ENCODE data around the gene PHLPP1. TPM values are rescaled to one million over a fixed set of nuclear protein-coding genes. Genes with fewer than 3 reads are reported as not detected.

The PHLPP1 gene
- total RNA-seq, 1 experiment from 2014 or later = 39.9 TPM

DNA sequence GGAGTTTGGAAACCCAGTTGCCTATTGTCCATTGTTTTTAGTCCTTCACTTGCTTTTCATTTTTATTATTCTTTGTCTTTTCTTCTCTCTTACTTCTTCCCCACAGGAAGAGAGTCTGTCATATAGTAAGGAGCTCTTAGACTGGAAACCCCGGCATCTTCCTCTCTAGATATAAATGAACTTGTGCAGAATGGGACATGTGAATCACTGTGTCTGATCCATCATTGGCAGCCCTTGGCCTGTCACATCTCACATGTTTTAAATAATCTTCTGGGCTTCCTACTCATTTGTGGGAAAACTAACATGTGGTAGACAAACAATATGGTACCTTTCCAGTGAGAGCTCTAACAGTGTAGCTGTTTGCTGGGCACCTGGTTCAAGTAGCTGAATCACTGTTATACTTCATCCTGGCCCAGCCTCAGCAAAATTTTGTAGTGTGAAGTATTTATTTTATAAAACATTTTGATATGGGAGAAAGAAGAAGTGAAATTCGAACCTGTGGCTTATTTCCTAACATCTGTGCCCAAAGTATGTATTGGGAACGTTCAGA lies 112.8 kb downstream of the PHLPP1 start:
- H2AFZ ChIP-seq (ENCODE audit: low read length) = no peak overlapping the region
- H4K5ac ChIP-seq (ENCODE audit: insufficient read length, low read depth, low read length) = no peak overlapping the region
- TF ChIP-seq, protein P1, sequence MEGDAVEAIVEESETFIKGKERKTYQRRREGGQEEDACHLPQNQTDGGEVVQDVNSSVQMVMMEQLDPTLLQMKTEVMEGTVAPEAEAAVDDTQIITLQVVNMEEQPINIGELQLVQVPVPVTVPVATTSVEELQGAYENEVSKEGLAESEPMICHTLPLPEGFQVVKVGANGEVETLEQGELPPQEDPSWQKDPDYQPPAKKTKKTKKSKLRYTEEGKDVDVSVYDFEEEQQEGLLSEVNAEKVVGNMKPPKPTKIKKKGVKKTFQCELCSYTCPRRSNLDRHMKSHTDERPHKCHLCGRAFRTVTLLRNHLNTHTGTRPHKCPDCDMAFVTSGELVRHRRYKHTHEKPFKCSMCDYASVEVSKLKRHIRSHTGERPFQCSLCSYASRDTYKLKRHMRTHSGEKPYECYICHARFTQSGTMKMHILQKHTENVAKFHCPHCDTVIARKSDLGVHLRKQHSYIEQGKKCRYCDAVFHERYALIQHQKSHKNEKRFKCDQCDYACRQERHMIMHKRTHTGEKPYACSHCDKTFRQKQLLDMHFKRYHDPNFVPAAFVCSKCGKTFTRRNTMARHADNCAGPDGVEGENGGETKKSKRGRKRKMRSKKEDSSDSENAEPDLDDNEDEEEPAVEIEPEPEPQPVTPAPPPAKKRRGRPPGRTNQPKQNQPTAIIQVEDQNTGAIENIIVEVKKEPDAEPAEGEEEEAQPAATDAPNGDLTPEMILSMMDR (conservative IDR thresholded peaks at IDR 0.05) = no peak
- H3K27me3 ChIP-seq (ENCODE audit: insufficient read depth, low read length) = no peaks in the 10 kb centered on the region
- no peak overlapping the region for H4K91ac ChIP-seq (ENCODE audit: insufficient read length, low read depth, low read length)
- H3T11ph ChIP-seq (ENCODE audit: low read length) = peak overlapping the region; percentile 30
- no peak overlapping the region for H2BK120ac ChIP-seq (ENCODE audit: low read depth, low read length, poor library complexity, severe bottlenecking)
- WGBS (ENCODE audit: extremely low coverage, insufficient read length, low lambda C conversion rate) = no CpG with 5 or more reads among the region's 3 CpGs
- no peak overlapping the region for H2AK5ac ChIP-seq (ENCODE audit: insufficient read length, low read length)
- no peak overlapping the region for H3K23ac ChIP-seq (ENCODE audit: insufficient read length, low read depth, low read length)
- no peaks in the 10 kb centered on the region for H3K9me3 ChIP-seq (ENCODE audit: control insufficient read depth, low read depth, low read length)
- Mint-ChIP-seq H3K27ac (peak overlapping the region in 2 of 3 experiments; percentile 3 to 50; a peak in 2 of 7 replicates), H3K4me1 (peaks cover 38 to 43% of the 10 kb centered on the region in 2 experiments), H3K9me3 (no peaks in the 10 kb centered on the region), H3K36me3 (ENCODE audit: insufficient read depth in 1 of 3, low read depth in 3 of 3) (peaks cover 10 to 12% (median 11%) of the 10 kb centered on the region in 3 experiments), H3K27me3 (ENCODE audit: low read depth) (no peaks in the 10 kb centered on the region), H3K4me3 (no peak overlapping the region)
- H3K79me1 ChIP-seq (ENCODE audit: insufficient read depth, low read depth, low read length, poor library complexity, severe bottlenecking) = no peaks in the 10 kb centered on the region
- no peak overlapping the region for H3K27ac ChIP-seq (ENCODE audit: insufficient read length, low read depth, low read length)
- H2BK20ac ChIP-seq (ENCODE audit: low read depth, low read length, poor library complexity, severe bottlenecking) = no peak overlapping the region
- H3K9ac ChIP-seq (ENCODE audit: extremely low read depth, insufficient read length, low read length) = no peak overlapping the region
- no peak overlapping the region for H3K14ac ChIP-seq (ENCODE audit: insufficient read depth, low read length)
- no peak overlapping the region for H3K56ac ChIP-seq (ENCODE audit: insufficient read length, low read depth, low read length)
- no peak overlapping the region for H4K8ac ChIP-seq (replicated peaks; ENCODE audit: insufficient read length, low read depth, low read length)
- H3K4me1 ChIP-seq (ENCODE audit: insufficient read depth, low read length) = no peaks in the 10 kb centered on the region; the same call in 1 of the 2 replicates
- H3K23me2 ChIP-seq (ENCODE audit: insufficient read length, low read depth, low read length, poor library complexity, severe bottlenecking) = no peaks in the 10 kb centered on the region
- no peak overlapping the region for H2BK15ac ChIP-seq (ENCODE audit: low read depth, low read length)
- H3K4me2 ChIP-seq (ENCODE audit: insufficient read depth, insufficient read length, low read length) = no peak overlapping the region
- no peak overlapping the region for H3K4ac ChIP-seq (ENCODE audit: low read depth, low read length)
- H2BK12ac ChIP-seq (ENCODE audit: insufficient read length, low read depth, low read length) = no peak overlapping the region
- no peak overlapping the region for H2BK5ac ChIP-seq (ENCODE audit: insufficient read length, low read length)
- H4K20me1 ChIP-seq (ENCODE audit: control insufficient read depth, insufficient read depth, insufficient read length) = no peaks in the 10 kb centered on the region
- peaks cover 16% of the 10 kb centered on the region; the same call in 1 of the 2 replicates for H3K79me2 ChIP-seq (ENCODE audit: insufficient read depth, low read length)
- DNase-seq = no peak
- no peak overlapping the region for H3K18ac ChIP-seq (ENCODE audit: insufficient read length, low read depth, low read length)

All from H9 (cell line).